ENCODE results near the gene RNF11. TPM values are rescaled to one million over a fixed set of nuclear protein-coding genes. Genes with fewer than 3 reads are reported as not detected.
"Not testable (repeated sequence)": the region's sequence is repeated elsewhere in the genome, so short reads cannot be mapped to it uniquely, and the experiment has no call there.

RNF11 gene
- total RNA-seq, 4 donors from 2014 or later: 56.7 to 84.3 (median 76.2) TPM

GRCh38 chr1:51247022-51247421 lies 10.9 kb downstream of the RNF11 start:
- no peak for DNase-seq (ENCODE audit: low spot score in 2 of 2)
- TF ChIP-seq CTCF (IDR thresholded peaks at IDR 0.05): no peak
- no peak for TF ChIP-seq EP300 (IDR thresholded peaks at IDR 0.05)
- TF ChIP-seq POLR2A (IDR thresholded peaks at IDR 0.05): no peak

GRCh38 chr1:51247499-51247898 lies 11.4 kb downstream of the RNF11 start:
- Histone ChIP-seq H3K36me3 (peaks cover 0 to 4% (median 0%) of the 10 kb centered on the region in 3 donors), H3K9me3 (no peaks in the 10 kb centered on the region), H3K27ac (no peak overlapping the region), H3K4me1 (peaks cover 0 to 27% (median 0%) of the 10 kb centered on the region in 4 donors), H3K27me3 (no peaks in the 10 kb centered on the region), H3K4me3 (no peak overlapping the region)
- 42 to 57% methylated on average over 1 of the region's 1 CpG for WGBS, 2 donors
- no peak for DNase-seq (ENCODE audit: low spot score in 2 of 2)
- TF ChIP-seq POLR2A (IDR thresholded peaks at IDR 0.05) (no peak), EP300 (IDR thresholded peaks at IDR 0.05) (no peak), CTCF (IDR thresholded peaks at IDR 0.05) (no peak)

More at GRCh38 chr1:51247022-51247421, 10.9 kb downstream of the RNF11 start:
- no peak overlapping the region for H3K4me3 ChIP-seq
- WGBS, 2 donors: 86 to 91% methylated on average over 2 of the region's 2 CpGs
- no peaks in the 10 kb centered on the region for H3K27me3 ChIP-seq
- H3K9me3 ChIP-seq: no peaks in the 10 kb centered on the region
- H3K36me3 ChIP-seq: peaks cover 0 to 4% (median 0%) of the 10 kb centered on the region in 3 donors
- H3K27ac ChIP-seq: no peak overlapping the region
- peaks cover 0 to 30% (median 0%) of the 10 kb centered on the region in 4 donors for H3K4me1 ChIP-seq

- Histone ChIP-seq H3K27ac (no peak overlapping the region), H3K4me3 (no peak overlapping the region), H3K36me3 (peaks cover 0 to 4% (median 0%) of the 10 kb centered on the region in 3 donors), H3K4me1 (peaks cover 0 to 13% (median 0%) of the 10 kb centered on the region in 4 donors), H3K27me3 (no peaks in the 10 kb centered on the region), H3K9me3 (no peaks in the 10 kb centered on the region)
- TF ChIP-seq POLR2A (IDR thresholded peaks at IDR 0.05) (no peak), CTCF (IDR thresholded peaks at IDR 0.05) (no peak), EP300 (IDR thresholded peaks at IDR 0.05) (no peak)
- WGBS, 2 donors: 92 to 94% methylated on average over 1 of the region's 1 CpG
- DNase-seq (ENCODE audit: low spot score in 2 of 2): no peak
Measured at GRCh38 chr1:51249445-51249844, 13.4 kb downstream of the RNF11 start.

DNA sequence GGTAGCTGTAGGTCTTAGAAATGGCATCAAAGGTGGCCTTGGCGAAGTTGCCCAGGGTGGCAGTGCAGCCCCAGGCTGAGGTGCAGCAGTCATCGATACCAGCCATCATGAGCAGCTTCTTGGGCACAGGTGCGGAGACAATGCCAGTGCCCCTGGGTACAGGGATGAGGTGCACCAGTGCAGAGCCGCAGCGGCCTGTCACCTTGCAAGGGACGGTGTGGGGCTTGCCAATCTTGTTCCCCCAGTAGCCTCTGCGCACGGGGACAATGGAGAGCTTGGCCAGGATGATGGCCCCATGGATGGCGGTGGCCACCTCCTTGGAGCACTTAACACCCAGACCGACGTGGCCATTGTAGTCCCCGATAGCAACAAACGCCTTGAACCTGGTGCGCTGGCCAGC lies 14.7 kb downstream of the RNF11 start:
- not testable (repeated sequence) for H3K4me3 ChIP-seq; H3K36me3 ChIP-seq; H3K27me3 ChIP-seq; H3K27ac ChIP-seq; DNase-seq (ENCODE audit: low spot score in 2 of 2); H3K9me3 ChIP-seq
- H3K4me1 ChIP-seq: peaks cover 0 to 24% (median 3%) of the 10 kb centered on the region in 4 donors
- 96% methylated on average over 8 to 10 of the region's 14 CpGs for WGBS, 2 donors

DNA sequence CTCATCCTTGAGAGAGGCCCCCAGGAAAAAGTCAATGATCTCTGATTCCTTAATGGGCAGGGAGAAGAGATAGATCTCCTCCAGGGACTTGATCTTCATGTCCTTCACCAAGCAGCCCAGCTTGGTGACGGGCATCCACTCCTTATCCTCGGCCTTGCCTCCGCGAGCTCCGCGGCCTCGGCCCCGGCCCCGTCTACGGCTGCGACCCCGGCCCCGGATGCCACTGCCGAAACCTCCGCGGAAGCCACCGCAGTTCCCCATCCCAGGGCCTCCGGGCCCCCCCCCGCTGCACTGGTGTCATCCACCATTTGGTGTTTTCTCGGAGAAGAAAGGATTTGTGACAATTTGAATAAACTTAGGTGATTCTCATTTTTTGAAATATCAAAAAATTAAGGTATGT lies 15.1 kb downstream of the RNF11 start:
- not testable (repeated sequence) for H3K27me3 ChIP-seq; H3K4me3 ChIP-seq; H3K9me3 ChIP-seq; DNase-seq (ENCODE audit: low spot score in 2 of 2); H3K36me3 ChIP-seq; H3K27ac ChIP-seq
- WGBS, 2 donors: 97 to 99% methylated on average over 20 of the region's 20 CpGs
- H3K4me1 ChIP-seq: peaks cover 0 to 28% (median 3%) of the 10 kb centered on the region in 4 donors

- no peak overlapping the region for H3K27ac ChIP-seq
- no peak overlapping the region for H3K4me3 ChIP-seq
- H3K27me3 ChIP-seq: no peaks in the 10 kb centered on the region
- H3K4me1 ChIP-seq: peaks cover 0 to 18% (median 3%) of the 10 kb centered on the region in 4 donors
- no peaks in the 10 kb centered on the region for H3K9me3 ChIP-seq
- 86 to 91% methylated on average over 6 of the region's 6 CpGs for WGBS, 2 donors
- DNase-seq (ENCODE audit: low spot score in 2 of 2): no peak
- H3K36me3 ChIP-seq: peaks cover 0 to 4% (median 0%) of the 10 kb centered on the region in 3 donors
- no peak for TF ChIP-seq CTCF (IDR thresholded peaks at IDR 0.05)
- no peak for TF ChIP-seq EP300 (IDR thresholded peaks at IDR 0.05)
- TF ChIP-seq POLR2A (IDR thresholded peaks at IDR 0.05): no peak
Measured at GRCh38 chr1:51252366-51252765, 16.3 kb downstream of the RNF11 start.
